WTC11 (cell line): ENCODE measurements around the gene CTAGE1. TPM values are rescaled to one million over a fixed set of nuclear protein-coding genes. Genes with fewer than 3 reads are reported as not detected.
"Not testable (repeated sequence)": the region's sequence is repeated elsewhere in the genome, so short reads cannot be mapped to it uniquely, and the experiment has no call there.

Experiments used
- ATAC-seq: fragments of 200-7000 bp; cut with Tn5 transposase; 2 replicates; pipeline ENCODE4 v1.10.0; 2021; ENCODE audit warnings: mild to moderate bottlenecking, moderate library complexity
- CTCF ChIA-PET: fragments of 300-600 bp; sonication (Branson Sonifier 250); formaldehyde crosslinking; loops from one replicate; lab custom pipeline; 2021; ENCODE audit warnings: antibody characterized with exemption; lab: Charles Lee
- POLR2A ChIA-PET: fragments of 350-600 bp; sonication (Branson Sonifier 250); formaldehyde crosslinking; loops from one replicate; lab custom pipeline; 2021; ENCODE audit warnings: antibody characterized with exemption; lab: Charles Lee
- DNase-seq: peaks from one replicate; pipeline ENCODE4 v3.0.0; 2021; ENCODE audit warnings: low spot score
- H3K27ac Mint-ChIP-seq: 2 replicates; pipeline ENCODE4 v1.8.0; 2021; ENCODE audit warnings: mixed read lengths
- H3K27me3 Mint-ChIP-seq: 2 replicates; pipeline ENCODE4 v1.8.0; 2021; ENCODE audit warnings: low read depth, mild to moderate bottlenecking, moderate library complexity, mixed read lengths
- H3K36me3 Mint-ChIP-seq: 2 replicates; pipeline ENCODE4 v1.8.0; 2021; ENCODE audit warnings: mixed read lengths
- H3K4me1 Mint-ChIP-seq: 2 replicates; pipeline ENCODE4 v1.8.0; 2022; ENCODE audit warnings: mixed read lengths
- H3K4me3 Mint-ChIP-seq: 2 replicates; pipeline ENCODE4 v1.8.0; 2021; ENCODE audit warnings: mild to moderate bottlenecking, moderate library complexity, mixed read lengths
- H3K9me3 Mint-ChIP-seq: 2 replicates; pipeline ENCODE4 v1.8.0; 2021; ENCODE audit warnings: mixed read lengths
- ATF1 ChIP-seq: sonication (generic); formaldehyde crosslinking; IDR thresholded peaks from 2 replicates; pipeline ENCODE4 v1.8.1; 2023; ENCODE audit warnings: mild to moderate bottlenecking, moderate library complexity, missing genetic modification reagents
- CBFB ChIP-seq: sonication (generic); formaldehyde crosslinking; IDR thresholded peaks from 2 replicates; pipeline ENCODE4 v1.8.1; 2022; ENCODE audit warnings: mild to moderate bottlenecking, low read depth, missing genetic modification reagents
- ELF4 ChIP-seq: sonication (generic); formaldehyde crosslinking; IDR thresholded peaks from 2 replicates; pipeline ENCODE4 v1.8.1; 2022; ENCODE audit warnings: low read depth, mild to moderate bottlenecking, moderate library complexity, missing genetic modification reagents
- GABPB1 ChIP-seq: sonication (generic); formaldehyde crosslinking; IDR thresholded peaks from 2 replicates; pipeline ENCODE4 v1.8.1; 2023; ENCODE audit warnings: mild to moderate bottlenecking, missing genetic modification reagents
- GTF2I ChIP-seq: fragments of 250-450 bp; sonication (Bioruptor Pico); conservative IDR thresholded peaks from 2 replicates; pipeline ENCODE4 v1.4.0; 2021; ENCODE audit warnings: mild to moderate bottlenecking
- HMGA2 ChIP-seq: fragments of 250-450 bp; sonication (Bioruptor Pico); IDR thresholded peaks from 2 replicates; pipeline ENCODE4 v1.4.0; 2021; ENCODE audit warnings: mild to moderate bottlenecking, moderate library complexity
- IRF2 ChIP-seq: sonication (generic); formaldehyde crosslinking; IDR thresholded peaks from 2 replicates; pipeline ENCODE4 v1.8.0; 2022; ENCODE audit warnings: low read depth, missing genetic modification reagents, borderline replicate concordance
- NFATC4 ChIP-seq: fragments of 250-450 bp; sonication (Bioruptor Pico); IDR thresholded peaks from 2 replicates; pipeline ENCODE4 v1.9.0; 2021; ENCODE audit warnings: mild to moderate bottlenecking
- TP53 ChIP-seq: sonication (generic); formaldehyde crosslinking; IDR thresholded peaks from 2 replicates; pipeline ENCODE4 v1.8.1; 2023; ENCODE audit warnings: mild to moderate bottlenecking, missing genetic modification reagents
- ZNF121 ChIP-seq: sonication (generic); formaldehyde crosslinking; IDR thresholded peaks from 2 replicates; pipeline ENCODE4 v1.8.0; 2023; ENCODE audit warnings: missing genetic modification reagents
- ZNF232 ChIP-seq: sonication (generic); formaldehyde crosslinking; IDR thresholded peaks from 2 replicates; pipeline ENCODE4 v1.8.0; 2022; ENCODE audit warnings: mild to moderate bottlenecking, missing genetic modification reagents
- ZNF317 ChIP-seq: sonication (generic); formaldehyde crosslinking; IDR thresholded peaks from 2 replicates; pipeline ENCODE4 v1.8.1; 2023; ENCODE audit warnings: low read depth, mild to moderate bottlenecking, moderate library complexity, missing genetic modification reagents, borderline replicate concordance
- total RNA-seq: library from RNA; stranded (reverse); gene quantifications from 3 replicates; pipeline ENCODE4 v1.2.3, GENCODE V29; 2021
- TF ChIP-seq, protein P1 (sequence below): sonication (generic); formaldehyde crosslinking; conservative IDR thresholded peaks from 2 replicates; pipeline ENCODE4 v1.8.1; 2023; ENCODE audit warnings: mild to moderate bottlenecking, low read depth, missing genetic modification reagents, moderate library complexity
- TF ChIP-seq, protein P2 (sequence below): fragments of 250-450 bp; sonication (Bioruptor Pico); conservative IDR thresholded peaks from 2 replicates; pipeline ENCODE4 v1.9.0; 2021; ENCODE audit warnings: mild to moderate bottlenecking
- TF ChIP-seq, protein P3 (sequence below): sonication (generic); formaldehyde crosslinking; IDR thresholded peaks from 2 replicates; pipeline ENCODE4 v1.8.1; 2022; ENCODE audit warnings: missing genetic modification reagents, borderline replicate concordance
- TF ChIP-seq, protein P4 (sequence below): sonication (generic); formaldehyde crosslinking; IDR thresholded peaks from 2 replicates; pipeline ENCODE4 v1.8.1; 2022; ENCODE audit warnings: mild to moderate bottlenecking, moderate library complexity, missing genetic modification reagents
- TF ChIP-seq, protein P5 (sequence below): fragments of 250-450 bp; sonication (Bioruptor Pico); IDR thresholded peaks from 2 replicates; pipeline ENCODE4 v1.9.0; 2021; ENCODE audit warnings: mild to moderate bottlenecking, borderline replicate concordance

Gene CTAGE1
- total RNA-seq, 1 experiment from 2014 or later: not detected

DNA sequence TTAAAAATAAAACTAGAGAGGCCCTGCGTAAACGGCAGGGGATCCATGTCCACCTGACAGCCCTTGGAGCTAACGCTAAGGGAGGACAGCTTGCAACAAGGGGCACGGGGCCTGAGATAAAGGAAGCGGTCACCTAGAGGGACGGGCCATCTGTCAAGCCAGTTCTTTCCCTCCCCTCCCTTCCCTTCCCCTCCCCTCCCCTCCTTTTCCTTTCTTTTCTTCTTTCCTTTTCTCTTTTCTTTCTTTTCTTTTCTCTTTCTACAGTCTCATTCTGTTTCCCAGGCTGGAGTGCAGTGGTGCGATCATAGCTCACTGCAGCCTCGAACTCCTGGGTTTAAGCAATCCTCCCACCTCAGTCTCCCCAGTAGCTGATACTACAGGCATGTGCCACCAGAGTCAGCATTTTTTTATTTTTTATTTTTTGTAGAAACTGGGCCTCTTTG is 34.5 kb upstream of the CTAGE1 start:
- POLR2A ChIA-PET: interaction anchor here (0.6 kb wide), 1 partner anchor 256 kb away, joined by 5 read pairs; no protein-coding TSS in a partner anchor
- Mint-ChIP-seq H3K27me3 (peaks cover 14% of the 10 kb centered on the region), H3K4me1 (peaks cover 23% of the 10 kb centered on the region), H3K9me3 (peaks cover 23% of the 10 kb centered on the region), H3K36me3 (peaks cover 15% of the 10 kb centered on the region), H3K27ac (no peak overlapping the region), H3K4me3 (peak overlapping the region; percentile 61)
- ATAC-seq (no peak), DNase-seq (no peak)
- TF ChIP-seq HMGA2 (no peak), GTF2I (CRISPR knock-in tag) (no peak), IRF2 (no peak), ELF4 (CRISPR knock-in tag) (no peak), CBFB (CRISPR knock-in tag) (no peak), NFATC4 (CRISPR knock-in tag) (no peak), ZNF232 (no peak), GABPB1 (CRISPR knock-in tag) (no peak), ZNF317 (CRISPR knock-in tag) (no peak), ATF1 (no peak), TP53 (CRISPR knock-in tag) (no peak)
- TF ChIP-seq, protein P1, sequence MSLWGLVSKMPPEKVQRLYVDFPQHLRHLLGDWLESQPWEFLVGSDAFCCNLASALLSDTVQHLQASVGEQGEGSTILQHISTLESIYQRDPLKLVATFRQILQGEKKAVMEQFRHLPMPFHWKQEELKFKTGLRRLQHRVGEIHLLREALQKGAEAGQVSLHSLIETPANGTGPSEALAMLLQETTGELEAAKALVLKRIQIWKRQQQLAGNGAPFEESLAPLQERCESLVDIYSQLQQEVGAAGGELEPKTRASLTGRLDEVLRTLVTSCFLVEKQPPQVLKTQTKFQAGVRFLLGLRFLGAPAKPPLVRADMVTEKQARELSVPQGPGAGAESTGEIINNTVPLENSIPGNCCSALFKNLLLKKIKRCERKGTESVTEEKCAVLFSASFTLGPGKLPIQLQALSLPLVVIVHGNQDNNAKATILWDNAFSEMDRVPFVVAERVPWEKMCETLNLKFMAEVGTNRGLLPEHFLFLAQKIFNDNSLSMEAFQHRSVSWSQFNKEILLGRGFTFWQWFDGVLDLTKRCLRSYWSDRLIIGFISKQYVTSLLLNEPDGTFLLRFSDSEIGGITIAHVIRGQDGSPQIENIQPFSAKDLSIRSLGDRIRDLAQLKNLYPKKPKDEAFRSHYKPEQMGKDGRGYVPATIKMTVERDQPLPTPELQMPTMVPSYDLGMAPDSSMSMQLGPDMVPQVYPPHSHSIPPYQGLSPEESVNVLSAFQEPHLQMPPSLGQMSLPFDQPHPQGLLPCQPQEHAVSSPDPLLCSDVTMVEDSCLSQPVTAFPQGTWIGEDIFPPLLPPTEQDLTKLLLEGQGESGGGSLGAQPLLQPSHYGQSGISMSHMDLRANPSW (CRISPR knock-in tag): no peak
- TF ChIP-seq, protein P2, sequence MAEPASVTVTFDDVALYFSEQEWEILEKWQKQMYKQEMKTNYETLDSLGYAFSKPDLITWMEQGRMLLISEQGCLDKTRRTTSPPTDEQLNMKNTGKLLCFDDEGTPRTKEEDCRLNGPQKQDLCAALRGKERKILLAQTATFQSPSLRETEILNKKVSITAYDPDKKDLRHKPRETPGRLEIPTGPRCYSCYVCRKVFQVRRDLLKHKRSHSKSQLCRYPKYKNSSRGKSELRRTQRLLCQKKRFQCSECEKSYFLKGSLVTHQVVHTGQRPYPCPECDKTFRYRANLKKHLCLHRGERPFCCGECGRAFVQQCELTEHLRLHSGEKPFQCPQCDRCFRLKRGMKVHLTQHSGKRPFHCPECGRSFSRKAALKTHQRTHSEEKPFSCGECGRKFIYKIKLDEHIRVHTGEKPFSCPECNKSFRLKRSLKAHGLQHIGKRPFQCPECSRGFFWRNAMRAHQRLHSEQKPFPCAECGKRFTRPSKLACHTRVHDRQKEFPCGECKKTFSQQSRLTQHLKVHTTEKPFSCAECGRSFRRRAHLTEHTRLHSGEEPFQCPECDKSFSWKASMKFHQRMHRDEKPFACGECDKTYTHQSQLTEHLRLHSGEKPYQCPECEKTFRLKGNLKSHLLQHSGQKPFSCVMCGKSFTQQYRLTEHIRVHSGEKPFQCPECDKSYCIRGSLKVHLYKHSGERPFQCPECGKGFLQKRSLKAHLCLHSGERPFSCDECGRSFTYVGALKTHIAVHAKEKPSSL (CRISPR knock-in tag): no peak
- TF ChIP-seq, protein P3, sequence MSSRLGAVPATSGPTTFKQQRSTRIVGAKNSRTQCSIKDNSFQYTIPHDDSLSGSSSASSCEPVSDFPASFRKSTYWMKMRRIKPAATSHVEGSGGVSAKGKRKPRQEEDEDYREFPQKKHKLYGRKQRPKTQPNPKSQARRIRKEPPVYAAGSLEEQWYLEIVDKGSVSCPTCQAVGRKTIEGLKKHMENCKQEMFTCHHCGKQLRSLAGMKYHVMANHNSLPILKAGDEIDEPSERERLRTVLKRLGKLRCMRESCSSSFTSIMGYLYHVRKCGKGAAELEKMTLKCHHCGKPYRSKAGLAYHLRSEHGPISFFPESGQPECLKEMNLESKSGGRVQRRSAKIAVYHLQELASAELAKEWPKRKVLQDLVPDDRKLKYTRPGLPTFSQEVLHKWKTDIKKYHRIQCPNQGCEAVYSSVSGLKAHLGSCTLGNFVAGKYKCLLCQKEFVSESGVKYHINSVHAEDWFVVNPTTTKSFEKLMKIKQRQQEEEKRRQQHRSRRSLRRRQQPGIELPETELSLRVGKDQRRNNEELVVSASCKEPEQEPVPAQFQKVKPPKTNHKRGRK: no peak
- CTCF ChIA-PET: interaction anchor here (0.6 to 1.7 kb wide), 6 partner anchors 12 to 195 kb away, joined by 3 to 8 read pairs (median 4); no protein-coding TSS in a partner anchor

DNA sequence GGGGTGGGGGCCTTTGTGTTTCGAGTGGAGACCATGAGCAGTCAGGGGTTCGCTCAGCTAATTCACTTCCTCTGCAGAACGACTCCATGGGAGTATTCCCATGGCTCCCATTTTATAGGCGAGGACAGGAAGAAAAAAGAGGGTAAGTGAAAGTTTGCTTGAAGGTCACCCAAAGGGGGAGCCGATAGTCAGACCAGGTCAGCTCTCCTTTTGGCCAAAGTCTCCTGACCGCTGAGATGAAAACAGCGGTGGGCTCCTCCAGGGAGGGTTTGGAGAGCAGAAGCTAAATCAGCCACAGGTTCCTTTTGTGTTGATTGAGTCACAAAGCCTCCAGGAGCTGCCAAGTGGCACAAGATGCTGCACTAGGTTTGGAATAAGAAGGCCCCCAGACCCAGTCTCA is 34.1 kb upstream of the CTAGE1 start:
- Mint-ChIP-seq H3K36me3 (peaks cover 15% of the 10 kb centered on the region), H3K27ac (no peak overlapping the region; the same call in 1 of the 2 replicates), H3K27me3 (peaks cover 15% of the 10 kb centered on the region), H3K4me1 (peaks cover 21% of the 10 kb centered on the region), H3K4me3 (peak overlapping the region; percentile 61), H3K9me3 (peaks cover 23% of the 10 kb centered on the region)
- peak; percentile 84 for ATAC-seq
- ChIA-PET POLR2A (interaction anchor here (0.6 kb wide), 2 partner anchors 20 to 829 kb away, joined by 3 read pairs; no protein-coding TSS in a partner anchor), CTCF (interaction anchor here (0.6 to 1.7 kb wide), 6 partner anchors 11 to 195 kb away, joined by 3 to 8 read pairs (median 4); no protein-coding TSS in a partner anchor)
- peak; percentile 40 for DNase-seq
- TF ChIP-seq TP53 (CRISPR knock-in tag) (no peak), ZNF121 (CRISPR knock-in tag) (no peak), GABPB1 (CRISPR knock-in tag) (no peak)
- TF ChIP-seq, protein P4, sequence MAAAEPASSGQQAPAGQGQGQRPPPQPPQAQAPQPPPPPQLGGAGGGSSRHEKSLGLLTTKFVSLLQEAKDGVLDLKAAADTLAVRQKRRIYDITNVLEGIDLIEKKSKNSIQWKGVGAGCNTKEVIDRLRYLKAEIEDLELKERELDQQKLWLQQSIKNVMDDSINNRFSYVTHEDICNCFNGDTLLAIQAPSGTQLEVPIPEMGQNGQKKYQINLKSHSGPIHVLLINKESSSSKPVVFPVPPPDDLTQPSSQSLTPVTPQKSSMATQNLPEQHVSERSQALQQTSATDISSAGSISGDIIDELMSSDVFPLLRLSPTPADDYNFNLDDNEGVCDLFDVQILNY (CRISPR knock-in tag): no peak
- TF ChIP-seq, protein P5, sequence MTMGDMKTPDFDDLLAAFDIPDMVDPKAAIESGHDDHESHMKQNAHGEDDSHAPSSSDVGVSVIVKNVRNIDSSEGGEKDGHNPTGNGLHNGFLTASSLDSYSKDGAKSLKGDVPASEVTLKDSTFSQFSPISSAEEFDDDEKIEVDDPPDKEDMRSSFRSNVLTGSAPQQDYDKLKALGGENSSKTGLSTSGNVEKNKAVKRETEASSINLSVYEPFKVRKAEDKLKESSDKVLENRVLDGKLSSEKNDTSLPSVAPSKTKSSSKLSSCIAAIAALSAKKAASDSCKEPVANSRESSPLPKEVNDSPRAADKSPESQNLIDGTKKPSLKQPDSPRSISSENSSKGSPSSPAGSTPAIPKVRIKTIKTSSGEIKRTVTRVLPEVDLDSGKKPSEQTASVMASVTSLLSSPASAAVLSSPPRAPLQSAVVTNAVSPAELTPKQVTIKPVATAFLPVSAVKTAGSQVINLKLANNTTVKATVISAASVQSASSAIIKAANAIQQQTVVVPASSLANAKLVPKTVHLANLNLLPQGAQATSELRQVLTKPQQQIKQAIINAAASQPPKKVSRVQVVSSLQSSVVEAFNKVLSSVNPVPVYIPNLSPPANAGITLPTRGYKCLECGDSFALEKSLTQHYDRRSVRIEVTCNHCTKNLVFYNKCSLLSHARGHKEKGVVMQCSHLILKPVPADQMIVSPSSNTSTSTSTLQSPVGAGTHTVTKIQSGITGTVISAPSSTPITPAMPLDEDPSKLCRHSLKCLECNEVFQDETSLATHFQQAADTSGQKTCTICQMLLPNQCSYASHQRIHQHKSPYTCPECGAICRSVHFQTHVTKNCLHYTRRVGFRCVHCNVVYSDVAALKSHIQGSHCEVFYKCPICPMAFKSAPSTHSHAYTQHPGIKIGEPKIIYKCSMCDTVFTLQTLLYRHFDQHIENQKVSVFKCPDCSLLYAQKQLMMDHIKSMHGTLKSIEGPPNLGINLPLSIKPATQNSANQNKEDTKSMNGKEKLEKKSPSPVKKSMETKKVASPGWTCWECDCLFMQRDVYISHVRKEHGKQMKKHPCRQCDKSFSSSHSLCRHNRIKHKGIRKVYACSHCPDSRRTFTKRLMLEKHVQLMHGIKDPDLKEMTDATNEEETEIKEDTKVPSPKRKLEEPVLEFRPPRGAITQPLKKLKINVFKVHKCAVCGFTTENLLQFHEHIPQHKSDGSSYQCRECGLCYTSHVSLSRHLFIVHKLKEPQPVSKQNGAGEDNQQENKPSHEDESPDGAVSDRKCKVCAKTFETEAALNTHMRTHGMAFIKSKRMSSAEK (CRISPR knock-in tag): no peak

DNA sequence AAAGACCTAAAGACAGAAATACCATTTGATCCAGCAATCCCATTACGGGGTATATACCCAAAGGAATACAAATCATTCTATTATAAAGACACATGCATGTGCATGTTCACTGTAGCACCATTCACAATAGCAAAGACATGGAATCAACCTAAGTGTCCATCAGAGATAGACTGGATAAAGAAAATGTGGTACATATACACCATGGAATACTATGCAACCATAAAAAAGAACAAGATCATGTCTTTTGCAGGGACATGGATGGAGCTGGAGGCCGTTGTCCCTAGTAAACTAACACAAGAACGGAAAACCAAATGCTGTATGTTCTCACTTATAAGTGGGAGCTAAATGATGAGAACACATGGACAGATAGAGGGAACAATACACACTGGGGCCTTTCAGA is 33.1 kb upstream of the CTAGE1 start:
- DNase-seq, H3K27ac Mint-ChIP-seq, POLR2A ChIA-PET, H3K4me3 Mint-ChIP-seq, ATAC-seq: not testable (repeated sequence)
- Mint-ChIP-seq H3K4me1 (peaks cover 11% of the 10 kb centered on the region), H3K27me3 (peaks cover 20% of the 10 kb centered on the region), H3K9me3 (peaks cover 23% of the 10 kb centered on the region), H3K36me3 (peaks cover 15% of the 10 kb centered on the region)
- CTCF ChIA-PET: interaction anchor here (1.6 kb wide), 1 partner anchor 104 kb away, joined by 4 read pairs; no protein-coding TSS in a partner anchor

DNA sequence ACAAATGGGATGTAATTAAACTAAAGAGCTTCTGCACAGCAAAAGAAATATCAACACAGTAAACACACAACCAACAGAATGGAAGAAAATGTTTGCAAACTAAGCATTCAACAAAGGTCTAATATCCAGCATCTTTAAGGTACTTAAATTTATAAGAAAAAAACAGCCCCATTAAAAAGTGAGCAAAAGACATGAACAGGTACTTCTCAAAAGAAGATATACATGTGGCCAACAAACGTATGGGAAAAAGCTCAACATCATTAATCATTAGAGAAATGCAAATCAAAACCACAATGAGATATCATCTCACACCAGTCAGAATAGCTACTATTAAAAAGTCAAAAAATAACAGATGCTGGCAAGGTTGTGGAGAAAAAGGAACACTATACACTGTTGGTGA is 32.6 kb upstream of the CTAGE1 start:
- H3K4me3 Mint-ChIP-seq, ATAC-seq, H3K27ac Mint-ChIP-seq, DNase-seq, POLR2A ChIA-PET, H3K4me1 Mint-ChIP-seq: not testable (repeated sequence)
- Mint-ChIP-seq H3K36me3 (peaks cover 15% of the 10 kb centered on the region), H3K9me3 (peaks cover 23% of the 10 kb centered on the region), H3K27me3 (peaks cover 20% of the 10 kb centered on the region)
- CTCF ChIA-PET: interaction anchor here (0.6 kb wide), 1 partner anchor 1437 kb away, joined by 5 read pairs; no protein-coding TSS in a partner anchor
